Motor neuron (in vitro differentiated cells): Measurements from ENCODE around the gene PDLIM7. TPM values are rescaled to one million over a fixed set of nuclear protein-coding genes. Genes with fewer than 3 reads are reported as not detected.

Experiments used
- ATAC-seq, 8 experiments: fragments of 200-7000 bp; cut with Tn5 transposase; replicated peaks in 6 of 8; 2 replicates each; pipeline ENCODE4 v1.8.0; 2021; ENCODE audit warnings: mild to moderate bottlenecking in 8 of 8, moderate library complexity in 8 of 8
- H3K27ac ChIP-seq, 2 donors: fragments of 250-450 bp; sonication (Bioruptor Pico); 2 replicates each; pipeline ENCODE4 v1.9.0; 2021; ENCODE audit warnings: antibody characterized with exemption in 2 of 2, mild to moderate bottlenecking in 2 of 2, moderate library complexity in 1 of 2
- H3K4me1 ChIP-seq, 2 donors: fragments of 250-450 bp; sonication (Bioruptor Pico); replicated peaks in 1 of 2; 2 replicates each; pipeline ENCODE4 v1.6.1; 2021; ENCODE audit warnings: antibody characterized with exemption in 2 of 2, mild to moderate bottlenecking in 2 of 2, moderate library complexity in 1 of 2
- H3K4me3 ChIP-seq, 5 donors: fragments of 250-450 bp; sonication (Bioruptor Pico); 2 replicates each; pipeline ENCODE4 v1.9.0; 2021; ENCODE audit warnings: antibody characterized with exemption in 5 of 5, mild to moderate bottlenecking in 5 of 5, moderate library complexity in 4 of 5
- WGBS, 10 experiments: fragments of 450-650 bp; shearing (Covaris generic); methylation state at CpG; one replicate each; pipeline ENCODE4 v1.0.0; 2022; 5-methylcytosine and 5-hydroxymethylcytosine counted together
- in situ Hi-C, 9 experiments: fragments of 400-800 bp; cut with MboI; loops; one replicate each; pipeline ENCODE4 v1.15.0; 2021; ENCODE audit warnings: low sequenced_read_pairs in 9 of 9, low pct_unique_long_range_greater_than_20kb in 2 of 9; ENCODE audit not compliant: unreplicated experiment in 9 of 9
- total RNA-seq, 8 experiments: library from RNA; unstranded; fragments of 300-600 nt; gene quantifications; 2 replicates each; pipeline versions ENCODE4 v1.2.3 to v1.2.4, GENCODE V29; 2022

The PDLIM7 gene
- total RNA-seq, 8 experiments from 2014 or later, result 24.6 to 116 (median 54.3) TPM

GRCh38 chr5:177531209-177531940 is 34.0 kb upstream of the PDLIM7 start:
- in situ Hi-C loops, result no loop called here
- no peak for ATAC-seq
- H3K27ac ChIP-seq, result no peak overlapping the region
- no peak overlapping the region for H3K4me3 ChIP-seq
- WGBS, 10 experiments, result 60 to 100% (median 95%) methylated on average over 1 to 8 of the region's 27 CpGs; no CpG with 5 or more reads in 3 of the 10 experiments
- no peaks in the 10 kb centered on the region for H3K4me1 ChIP-seq

GRCh38 chr5:177530638-177531037 is 33.2 kb upstream of the PDLIM7 start:
- in situ Hi-C loops, result no loop called here
- Histone ChIP-seq H3K4me3 (no peak overlapping the region), H3K4me1 (no peaks in the 10 kb centered on the region), H3K27ac (no peak overlapping the region)
- WGBS, 10 experiments, result 67 to 100% (median 94%) methylated on average over 1 to 3 of the region's 3 CpGs; no CpG with 5 or more reads in 6 of the 10 experiments
- no peak for ATAC-seq

- in situ Hi-C loops, result no loop called here
- Histone ChIP-seq H3K4me3 (no peak overlapping the region), H3K27ac (no peak overlapping the region), H3K4me1 (no peaks in the 10 kb centered on the region)
- WGBS, 10 experiments, result 75 to 100% (median 95%) methylated on average over 2 to 5 of the region's 12 CpGs; no CpG with 5 or more reads in 3 of the 10 experiments
- peak in 2 of 8 experiments; percentile 61 to 69 for ATAC-seq
Observed at GRCh38 chr5:177529247-177530203, 32.1 kb upstream of the PDLIM7 start.

DNA sequence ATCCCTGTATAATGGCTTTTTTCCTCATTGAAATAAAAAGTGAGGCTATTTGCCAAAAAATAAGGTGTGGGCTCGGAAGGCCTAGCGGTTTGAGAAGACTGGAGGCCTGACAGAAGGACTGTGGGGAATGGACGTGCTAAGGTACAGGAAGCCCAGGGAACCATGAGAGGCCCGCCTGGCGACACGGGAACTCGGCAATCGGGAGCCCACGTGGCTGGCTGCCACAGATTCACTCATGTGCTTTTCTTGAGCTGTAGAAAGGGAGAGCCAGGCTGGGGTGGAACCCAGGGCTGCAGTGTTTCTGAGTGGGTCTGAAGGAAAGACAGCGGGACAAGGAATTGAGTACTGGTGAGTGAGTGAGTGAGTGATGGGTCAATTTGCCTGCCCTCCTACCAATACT is 31.2 kb upstream of the PDLIM7 start:
- in situ Hi-C loops, result no loop called here
- Histone ChIP-seq H3K4me3 (no peak overlapping the region), H3K4me1 (no peaks in the 10 kb centered on the region), H3K27ac (no peak overlapping the region)
- no peak for ATAC-seq
- 60 to 100% (median 97%) methylated on average over 1 to 8 of the region's 10 CpGs; no CpG with 5 or more reads in 2 of the 10 experiments for WGBS, 10 experiments

DNA sequence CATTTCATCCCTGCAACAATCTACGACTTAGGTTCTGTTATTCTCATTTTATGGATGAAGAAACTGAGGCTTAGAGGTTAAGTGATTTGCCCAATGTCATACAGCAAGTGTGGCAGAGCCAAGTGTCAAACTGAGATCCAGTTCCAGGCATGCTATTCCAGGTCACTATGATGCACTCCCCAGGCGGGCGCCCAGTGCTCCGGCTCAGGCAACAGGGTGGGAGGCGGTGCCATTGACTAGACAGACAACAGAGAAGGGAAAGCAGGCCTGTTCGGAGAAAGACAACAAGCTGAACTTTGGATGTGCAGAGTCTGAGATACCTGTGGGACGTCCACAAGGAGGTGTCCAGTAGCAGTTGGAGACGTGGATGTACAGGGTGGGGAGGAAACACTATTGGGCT is 30.2 kb upstream of the PDLIM7 start:
- ATAC-seq, result no peak
- Histone ChIP-seq H3K4me1 (no peaks in the 10 kb centered on the region), H3K4me3 (no peak overlapping the region), H3K27ac (no peak overlapping the region)
- in situ Hi-C loops, result no loop called here
- WGBS, 10 experiments, result 95 to 100% (median 100%) methylated on average over 1 to 6 of the region's 8 CpGs; no CpG with 5 or more reads in 4 of the 10 experiments

GRCh38 chr5:177526791-177527190 is 29.4 kb upstream of the PDLIM7 start:
- WGBS, 10 experiments, result 90 to 100% (median 96%) methylated on average over 2 to 5 of the region's 6 CpGs; no CpG with 5 or more reads in 5 of the 10 experiments
- no peak for ATAC-seq
- H3K4me3 ChIP-seq, result no peak overlapping the region
- in situ Hi-C loops, result no loop called here
- no peaks in the 10 kb centered on the region for H3K4me1 ChIP-seq
- no peak overlapping the region for H3K27ac ChIP-seq

GRCh38 chr5:177526191-177526590 is 28.8 kb upstream of the PDLIM7 start:
- H3K4me1 ChIP-seq, result no peaks in the 10 kb centered on the region
- no peak overlapping the region for H3K4me3 ChIP-seq
- H3K27ac ChIP-seq, result no peak overlapping the region
- WGBS, 10 experiments, result 80 to 100% (median 89%) methylated on average over 1 to 3 of the region's 4 CpGs; no CpG with 5 or more reads in 5 of the 10 experiments
- no peak for ATAC-seq
- in situ Hi-C loops, result no loop called here

GRCh38 chr5:177524941-177525655 is 27.7 kb upstream of the PDLIM7 start:
- in situ Hi-C loops, result loop anchor here in 1 of 9 experiments (25.0 kb wide), 1 partner anchor 138 kb away; the partner anchor contains the start of gene SLC34A1
- 80 to 83% methylated on average over 1 of the region's 10 CpGs; no CpG with 5 or more reads in 8 of the 10 experiments for WGBS, 10 experiments
- no peak overlapping the region for H3K27ac ChIP-seq
- no peak for ATAC-seq
- no peak overlapping the region for H3K4me3 ChIP-seq
- H3K4me1 ChIP-seq, result no peaks in the 10 kb centered on the region

- no peak overlapping the region for H3K27ac ChIP-seq
- no CpG with 5 or more reads among the region's 12 CpGs for WGBS, 10 experiments
- in situ Hi-C loops, result loop anchor here in 1 of 9 experiments (25.0 kb wide), 1 partner anchor 137 kb away; the partner anchor contains the start of gene SLC34A1
- ATAC-seq, result peak in 1 of 8 experiments; percentile 13
- no peak overlapping the region for H3K4me3 ChIP-seq
- H3K4me1 ChIP-seq, result no peaks in the 10 kb centered on the region
Observed at GRCh38 chr5:177524539-177524900, 27.1 kb upstream of the PDLIM7 start.

GRCh38 chr5:177523711-177524538 is 26.5 kb upstream of the PDLIM7 start:
- in situ Hi-C loops, result loop anchor here in 1 of 9 experiments (25.0 kb wide), 1 partner anchor 137 kb away; the partner anchor contains the start of gene SLC34A1
- H3K4me3 ChIP-seq, result no peak overlapping the region
- H3K27ac ChIP-seq, result no peak overlapping the region
- 80 to 100% (median 93%) methylated on average over 1 to 4 of the region's 19 CpGs; no CpG with 5 or more reads in 6 of the 10 experiments for whole genome bisulfite sequencing, 10 experiments
- H3K4me1 ChIP-seq, result peaks cover 4 to 5% of the 10 kb centered on the region in 2 donors
- peak in 4 of 8 experiments; percentile 11 to 17 (median 13) for ATAC-seq

DNA sequence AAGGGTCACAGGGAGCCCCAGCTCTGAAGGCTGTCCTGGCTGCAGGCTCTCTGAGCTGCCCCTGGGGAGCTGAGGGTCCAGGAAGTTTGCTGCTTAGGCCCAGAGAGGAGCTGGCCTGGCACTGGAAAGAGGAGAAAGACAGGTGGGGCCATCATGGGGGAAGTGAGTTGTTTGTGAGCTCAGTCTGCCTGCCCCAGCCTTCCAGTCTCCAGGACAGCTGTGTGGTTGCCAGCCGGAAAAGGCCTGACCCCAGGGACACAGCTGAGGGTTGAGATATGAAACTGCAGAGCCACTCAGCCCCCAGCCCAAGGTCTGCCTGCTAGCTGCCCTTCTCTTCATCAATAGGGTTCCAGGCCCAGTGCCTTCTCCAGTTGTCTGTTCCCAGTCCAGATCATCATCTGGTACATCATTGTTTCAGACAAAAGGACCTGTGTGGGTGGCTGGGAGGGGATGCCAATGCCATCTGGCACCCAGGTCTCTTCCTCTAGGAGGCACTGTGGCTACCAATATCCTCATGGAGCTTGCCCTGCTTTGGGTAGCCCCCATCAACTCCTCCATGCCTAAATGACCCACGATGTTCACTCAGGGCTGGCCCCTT is 23.6 kb upstream of the PDLIM7 start:
- H3K4me3 ChIP-seq, result no peak overlapping the region
- in situ Hi-C loops, result loop anchor here in 1 of 9 experiments (25.0 kb wide), 1 partner anchor 134 kb away; the partner anchor contains the start of gene SLC34A1
- WGBS, 10 experiments, result 100% methylated on average over 1 of the region's 2 CpGs; no CpG with 5 or more reads in 5 of the 10 experiments
- no peak for ATAC-seq
- H3K27ac ChIP-seq, result no peak overlapping the region
- peaks cover 5 to 6% of the 10 kb centered on the region in 2 donors for H3K4me1 ChIP-seq
